GM19395 (cell line): Measurements from ENCODE around the gene TRIM72.
"Not testable (repeated sequence)": the region's sequence is repeated elsewhere in the genome, so short reads cannot be mapped to it uniquely, and the experiment has no call there.

ENCODE experiments used
- ATAC-seq: cut with Tn5 transposase; IDR thresholded peaks from one replicate; pipeline ENCODE4 v1.9.1; 2021; ENCODE audit warnings: mild to moderate bottlenecking, moderate library complexity; ENCODE audit not compliant: unreplicated experiment

TRIM72 gene

GRCh38 chr16:31190061-31190460 is 23.9 kb upstream of the TRIM72 start:
- no peak for ATAC-seq

DNA sequence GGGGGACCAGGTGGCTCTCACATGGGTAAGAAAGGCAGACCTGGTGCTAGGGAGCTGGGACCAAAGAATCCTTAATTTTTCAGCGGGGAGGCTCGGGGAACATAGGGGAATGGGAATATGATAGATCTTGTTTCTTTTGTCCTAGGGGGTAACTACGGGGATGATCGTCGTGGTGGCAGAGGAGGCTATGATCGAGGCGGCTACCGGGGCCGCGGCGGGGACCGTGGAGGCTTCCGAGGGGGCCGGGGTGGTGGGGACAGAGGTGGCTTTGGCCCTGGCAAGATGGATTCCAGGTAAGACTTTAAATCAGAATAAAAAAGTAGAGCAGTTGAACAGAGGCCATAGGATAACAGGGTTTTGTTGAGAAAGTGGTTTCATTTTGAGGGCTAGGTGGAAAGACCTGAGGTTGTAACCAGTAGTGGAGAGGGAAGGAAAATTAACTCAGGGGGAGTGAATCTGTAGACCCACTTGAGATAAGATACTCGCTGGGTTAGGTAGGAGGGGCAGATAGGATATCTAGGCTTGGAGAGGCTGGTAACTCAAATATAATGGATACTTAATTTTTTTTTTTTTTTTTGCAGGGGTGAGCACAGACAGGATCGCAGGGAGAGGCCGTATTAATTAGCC is 23.0 kb upstream of the TRIM72 start:
- no peak for ATAC-seq

DNA sequence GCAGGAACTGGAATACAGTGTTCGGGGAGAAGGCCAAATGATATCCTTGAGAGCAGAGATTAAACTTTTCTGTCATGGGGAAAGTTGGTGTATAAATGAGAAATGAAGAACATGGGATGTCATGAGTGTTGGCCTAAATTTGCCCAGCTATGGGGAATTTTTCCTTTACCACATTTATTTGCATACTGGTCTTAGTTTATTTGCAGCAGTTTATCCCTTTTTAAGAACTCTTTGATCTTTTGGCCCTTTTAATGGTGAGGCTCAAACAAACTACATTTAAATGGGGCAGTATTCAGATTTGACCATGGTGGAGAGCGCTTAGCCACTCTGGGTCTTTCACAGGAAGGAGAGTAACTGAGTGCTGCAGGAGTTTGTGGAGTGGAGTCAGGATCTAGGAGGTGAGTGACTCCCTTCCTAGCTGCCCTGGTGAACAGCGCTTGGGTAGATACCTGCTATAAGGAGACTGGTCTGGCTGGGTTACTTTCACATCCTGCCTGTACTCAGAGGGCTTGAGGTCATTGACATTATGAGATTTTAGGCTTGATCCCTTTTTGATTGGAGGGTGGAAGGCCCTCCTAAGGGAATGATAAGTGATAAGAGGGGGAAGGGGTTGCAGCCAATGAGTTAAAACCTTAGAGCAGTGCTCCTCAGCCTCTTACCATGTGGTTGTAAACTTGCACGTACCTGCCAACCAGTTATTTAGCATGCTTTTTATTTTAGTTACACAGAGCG is 22.1 kb upstream of the TRIM72 start:
- no peak for ATAC-seq

- ATAC-seq = no peak
Measured at GRCh38 chr16:31192856-31193642, 20.9 kb upstream of the TRIM72 start.

GRCh38 chr16:31193874-31194273 is 20.0 kb upstream of the TRIM72 start:
- no peak for ATAC-seq

DNA sequence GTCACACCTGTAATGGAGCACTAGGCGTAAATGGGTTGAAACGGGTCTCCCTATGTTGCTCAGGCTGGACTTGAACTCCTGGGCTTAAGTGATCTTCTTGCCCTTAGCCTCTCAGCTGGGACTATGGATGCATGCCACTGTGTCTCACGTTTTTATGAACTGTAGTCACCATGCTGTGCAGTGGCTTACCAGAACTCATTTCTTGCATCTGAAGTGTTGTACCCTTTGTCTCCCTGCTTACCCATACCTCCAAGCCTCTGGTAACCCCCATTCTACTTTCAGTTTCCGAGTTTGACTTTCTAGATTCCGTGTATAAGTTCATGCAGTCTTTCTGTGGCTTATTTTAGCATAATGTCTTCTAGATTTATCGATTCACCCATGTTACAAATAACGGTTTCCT is 19.0 kb upstream of the TRIM72 start:
- ATAC-seq = no peak

- not testable (repeated sequence) for ATAC-seq
Measured at GRCh38 chr16:31195861-31196260, 18.1 kb upstream of the TRIM72 start.

DNA sequence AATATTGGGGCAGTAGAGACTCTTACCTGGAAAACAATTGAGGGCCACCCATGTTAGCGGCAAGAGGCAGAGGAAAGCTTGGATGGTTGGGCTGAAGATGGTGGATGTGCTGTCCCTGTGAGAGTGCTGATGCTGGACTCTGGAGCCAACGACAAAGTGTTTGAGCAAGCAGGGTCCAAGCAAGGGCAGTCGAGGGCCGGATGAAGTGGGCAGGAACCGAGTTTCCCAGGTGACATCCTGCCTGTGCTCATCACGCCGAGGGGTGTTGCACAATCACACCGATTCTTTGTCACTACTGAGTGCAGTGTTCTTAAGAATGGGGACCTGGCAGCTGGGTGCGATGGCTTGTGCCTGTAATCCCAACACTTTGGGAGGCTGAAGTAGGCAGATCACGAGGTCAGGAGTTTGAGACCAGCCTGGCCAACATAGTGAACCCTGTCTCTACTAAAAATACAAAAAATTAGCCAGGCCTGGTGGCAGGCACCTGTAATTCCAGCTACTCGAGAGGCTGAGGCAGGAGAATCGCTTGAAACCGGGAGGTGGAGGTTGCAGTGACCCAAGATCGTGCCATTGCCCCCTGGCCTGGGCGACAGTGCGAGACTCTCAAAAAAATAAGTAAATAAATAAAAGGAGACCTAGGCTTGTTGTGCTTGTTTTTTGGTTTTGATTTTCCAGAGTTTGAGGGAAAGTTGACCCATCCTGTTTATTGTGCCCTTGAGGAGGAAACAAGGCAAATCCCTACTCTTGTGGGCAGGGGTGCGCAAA is 17.4 kb upstream of the TRIM72 start:
- ATAC-seq = no peak

DNA sequence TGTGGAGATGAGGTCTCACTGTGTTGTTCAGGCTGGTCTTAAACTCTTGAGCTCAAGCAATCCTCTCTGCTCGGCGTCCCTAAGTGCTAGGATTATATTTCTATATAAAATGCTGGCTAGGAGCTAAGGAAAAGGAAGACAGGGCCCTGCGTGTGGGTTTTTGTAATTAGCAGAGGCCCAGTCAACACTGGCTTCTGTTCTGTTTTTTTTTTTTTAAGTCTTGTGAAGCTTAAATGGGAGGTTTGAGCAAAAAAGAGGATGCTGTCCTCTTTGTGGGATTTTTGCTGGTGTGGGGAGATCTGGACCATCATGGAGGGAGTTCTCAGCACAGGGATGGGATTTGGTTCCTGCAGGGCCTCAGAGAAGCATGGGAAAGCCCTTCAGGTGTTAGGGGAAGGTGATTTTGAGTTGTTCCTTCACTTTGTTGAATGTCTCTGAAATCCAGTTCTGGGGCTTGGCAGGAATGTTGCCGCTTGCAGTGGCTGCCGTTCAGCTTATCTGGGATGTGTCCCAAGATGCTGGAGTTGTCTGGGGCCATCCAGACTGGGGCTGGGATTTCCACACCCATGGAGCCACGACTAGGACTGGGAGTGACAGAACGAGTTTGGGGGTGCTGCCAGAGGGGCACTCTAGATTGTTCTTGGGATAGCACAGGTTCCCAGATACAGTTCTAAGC is 15.6 kb upstream of the TRIM72 start:
- no peak for ATAC-seq

DNA sequence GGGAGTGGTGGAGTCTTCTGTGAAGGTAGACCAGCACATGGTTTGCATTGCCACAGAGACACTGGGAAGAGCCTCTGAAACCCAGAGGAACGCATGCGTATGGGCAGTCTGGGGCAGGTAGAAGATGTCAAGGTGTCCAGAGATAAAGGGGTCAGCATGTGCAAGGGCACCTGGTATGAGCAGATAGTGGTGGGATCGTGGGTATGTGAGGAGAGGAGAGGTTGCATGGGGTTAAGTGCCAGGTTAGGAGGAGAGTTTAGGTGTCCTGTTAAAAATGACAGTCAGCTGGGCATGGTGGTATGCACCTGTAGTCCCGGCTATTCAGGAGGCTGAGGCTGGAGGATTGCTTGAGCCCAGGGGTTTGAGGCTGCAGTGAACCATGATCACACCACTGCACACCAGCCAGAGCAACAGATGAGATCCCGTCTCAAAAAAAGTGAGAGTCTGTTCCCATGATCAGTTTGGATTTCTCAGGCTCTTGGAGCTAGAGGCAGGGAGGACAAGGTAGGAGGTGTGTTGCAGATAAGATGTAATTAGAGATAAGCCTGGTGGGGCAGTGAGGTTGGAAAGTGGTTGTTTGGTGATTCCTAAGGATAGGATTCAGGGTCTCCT is 14.4 kb upstream of the TRIM72 start:
- ATAC-seq = no peak

DNA sequence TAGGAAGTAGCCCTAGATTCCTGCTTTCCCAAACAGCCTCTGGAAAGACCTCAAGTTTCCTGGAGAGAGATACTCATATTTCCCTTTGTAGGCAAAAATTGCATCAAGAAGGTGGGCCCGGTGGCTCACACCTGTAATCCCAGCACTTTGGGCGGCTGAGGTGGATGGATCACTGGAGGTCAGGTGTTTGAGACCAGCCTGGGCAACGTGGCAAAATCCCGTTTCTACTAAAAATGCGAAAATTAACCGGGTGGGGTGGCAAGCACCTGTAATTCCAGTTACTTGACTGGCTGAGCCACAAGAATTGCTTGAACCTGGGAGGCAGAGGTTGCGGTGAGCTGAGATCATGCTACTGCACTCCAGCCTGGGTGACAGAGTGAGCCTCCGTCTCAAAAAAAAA is 13.8 kb upstream of the TRIM72 start:
- not testable (repeated sequence) for ATAC-seq

DNA sequence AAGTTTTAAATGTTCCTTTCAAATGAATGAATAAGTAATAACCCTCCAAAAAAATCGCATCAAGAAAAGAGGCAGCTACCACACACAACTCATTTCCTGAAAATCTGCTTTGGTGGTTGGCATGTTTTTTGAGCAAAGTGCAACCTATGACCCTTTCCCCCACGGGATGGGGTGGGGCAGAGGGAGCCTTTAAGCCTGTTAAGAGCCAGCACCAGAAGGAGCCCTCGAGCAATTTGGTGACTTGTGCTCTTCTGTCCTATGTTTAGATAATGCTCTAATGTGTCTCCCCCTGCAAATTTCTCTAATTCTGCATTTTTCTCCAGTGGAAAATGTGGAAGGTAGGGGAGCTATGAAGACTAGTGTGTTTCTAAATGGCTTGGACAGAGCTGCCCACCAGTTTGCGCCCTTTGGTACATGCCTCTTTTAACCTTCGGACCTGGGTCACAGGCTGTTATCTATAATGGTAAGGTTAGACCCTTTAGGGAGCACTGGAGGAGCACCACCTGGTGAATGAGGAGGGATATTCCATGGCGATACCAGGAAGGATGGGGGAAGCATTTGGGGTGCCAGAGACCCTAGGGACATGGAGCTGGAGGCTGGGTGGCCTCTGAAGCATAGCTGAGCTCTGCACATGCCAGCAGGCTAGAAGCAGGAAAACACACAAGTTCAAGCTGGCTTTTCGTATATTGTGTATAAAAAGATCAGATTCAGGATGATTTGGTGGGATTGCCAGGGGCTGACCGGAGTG is 12.9 kb upstream of the TRIM72 start:
- ATAC-seq = no peak

DNA sequence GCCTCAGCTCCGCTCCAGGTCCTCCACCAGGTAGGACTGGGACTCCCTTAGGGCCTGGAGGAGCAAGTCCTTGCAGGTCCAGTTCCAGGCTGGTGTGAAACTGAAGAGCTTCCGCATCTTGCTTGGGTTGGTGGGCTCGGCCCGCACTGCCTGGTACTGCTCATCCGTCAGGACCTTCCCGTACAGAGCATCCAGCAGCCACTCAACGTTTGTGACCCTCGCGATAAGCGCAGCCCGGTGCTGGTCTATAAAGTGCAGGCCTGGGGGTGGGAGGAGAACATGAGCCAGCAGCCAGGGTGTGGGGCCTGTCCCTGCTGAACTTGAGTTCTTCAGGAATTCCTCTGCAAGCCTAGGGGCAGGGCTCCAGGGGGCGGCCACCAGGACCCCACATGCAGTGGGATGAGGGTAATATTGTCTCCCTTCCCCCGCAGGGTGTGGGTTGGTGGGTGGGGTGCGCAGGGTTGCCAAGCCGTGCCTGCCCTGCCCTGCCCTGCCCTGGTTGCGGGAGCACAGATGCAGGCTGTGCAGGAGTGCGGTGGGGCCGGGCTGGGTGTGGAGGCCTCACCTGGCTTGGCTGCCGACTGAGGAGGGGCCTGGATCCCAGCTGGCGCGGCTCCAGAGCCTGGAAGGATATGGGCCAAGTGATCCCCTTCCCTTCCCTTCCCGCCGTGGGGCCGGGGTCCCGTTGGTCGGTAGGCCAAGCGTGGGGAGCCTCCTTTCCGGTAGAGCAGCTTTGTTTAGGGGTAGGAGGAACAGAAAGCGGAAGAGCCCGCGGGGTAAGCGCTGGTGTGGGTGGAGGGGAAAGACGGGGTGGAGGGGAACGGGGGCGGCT is 12.1 kb upstream of the TRIM72 start:
- ATAC-seq = peak; percentile 61

DNA sequence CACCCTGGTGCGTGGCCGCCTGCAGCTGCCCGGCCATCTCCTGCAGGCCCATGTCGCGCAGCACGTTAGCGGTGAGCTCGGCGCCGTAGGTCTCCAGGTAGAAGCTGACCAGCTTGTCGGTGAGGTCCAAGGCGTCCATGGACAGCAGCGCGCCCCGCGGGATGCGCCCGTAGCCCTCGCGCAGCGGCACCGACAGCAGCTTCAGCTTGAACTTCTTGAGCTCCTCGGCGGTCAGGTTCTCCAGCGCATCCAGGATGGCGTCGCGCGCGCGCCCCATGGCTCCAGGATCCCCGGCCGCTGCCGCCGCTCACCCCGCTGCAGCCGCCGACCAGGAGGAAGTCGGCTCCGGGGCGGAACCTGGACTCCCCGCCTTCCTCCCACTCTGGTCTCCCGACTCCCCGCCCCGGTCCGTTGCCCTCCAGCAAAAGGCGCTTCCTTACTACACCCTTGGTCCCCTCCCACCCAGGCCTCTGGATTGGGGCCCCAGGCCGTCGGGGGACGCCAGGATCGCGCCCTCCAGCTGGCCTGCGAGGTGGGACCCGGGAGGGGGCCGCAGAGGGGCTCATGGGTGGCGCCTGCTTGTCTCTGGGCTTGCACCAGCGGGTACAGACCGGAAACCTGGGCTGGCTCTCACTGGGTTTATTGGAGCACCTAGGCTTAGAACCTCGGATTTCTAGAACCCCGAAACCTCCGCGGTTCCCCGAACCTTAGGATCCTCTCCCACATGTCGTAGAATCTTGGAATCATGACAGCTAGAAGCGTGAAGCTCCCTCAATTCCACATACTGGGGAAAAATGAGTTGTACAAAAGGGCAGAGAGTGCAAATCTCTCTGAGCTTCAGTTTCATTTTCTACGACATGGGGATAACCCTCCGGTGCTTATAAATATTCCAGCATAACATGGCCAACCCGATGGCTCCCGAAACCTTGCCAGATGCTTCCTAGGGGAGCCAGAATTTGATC is 11.2 kb upstream of the TRIM72 start, which contains the start of gene PYCARD:
TSS of gene PYCARD (minus strand) at position 347 of the 962 bp plus-strand sequence. CDS start at position 277, 70 bp downstream.
- peak; percentile 35 for ATAC-seq

DNA sequence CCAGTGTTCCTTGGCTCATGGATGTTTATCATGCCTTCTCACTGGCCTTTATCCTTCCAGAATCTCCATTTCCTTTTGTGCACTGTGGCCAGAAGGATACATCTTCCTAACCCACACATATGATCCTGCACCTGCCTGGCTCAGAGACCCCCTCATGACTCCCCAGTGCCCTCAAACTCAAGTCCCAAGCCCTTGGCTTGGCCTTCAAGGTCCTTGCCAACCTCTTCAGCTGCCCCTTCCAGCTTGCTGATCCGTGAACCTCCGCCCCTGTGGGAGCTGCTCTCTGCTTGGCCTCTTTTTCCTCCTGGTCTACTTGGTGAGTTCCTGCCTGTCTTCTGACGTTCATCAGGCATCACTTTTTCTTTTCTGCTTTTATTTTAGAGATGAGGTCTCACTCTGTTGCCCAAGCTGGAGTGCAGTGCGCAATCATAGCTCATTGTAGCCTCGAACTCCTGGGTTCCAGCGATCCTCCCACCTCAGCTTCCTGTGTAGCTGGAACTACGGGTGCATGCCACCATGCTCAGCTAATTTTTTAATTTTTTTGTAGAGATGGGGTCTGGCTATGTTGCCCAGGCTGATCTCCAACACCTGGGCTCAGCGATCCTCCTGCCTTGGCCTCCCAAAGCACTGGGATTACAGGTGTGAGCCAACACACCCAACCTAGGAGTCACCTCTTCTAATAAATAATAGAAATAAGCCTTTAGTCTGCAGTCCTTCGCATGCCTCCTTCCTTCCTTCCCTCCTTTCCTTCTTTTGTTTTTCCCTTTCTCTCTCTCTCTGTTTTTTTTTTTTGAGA is 8.8 kb upstream of the TRIM72 start:
- ATAC-seq = no peak

DNA sequence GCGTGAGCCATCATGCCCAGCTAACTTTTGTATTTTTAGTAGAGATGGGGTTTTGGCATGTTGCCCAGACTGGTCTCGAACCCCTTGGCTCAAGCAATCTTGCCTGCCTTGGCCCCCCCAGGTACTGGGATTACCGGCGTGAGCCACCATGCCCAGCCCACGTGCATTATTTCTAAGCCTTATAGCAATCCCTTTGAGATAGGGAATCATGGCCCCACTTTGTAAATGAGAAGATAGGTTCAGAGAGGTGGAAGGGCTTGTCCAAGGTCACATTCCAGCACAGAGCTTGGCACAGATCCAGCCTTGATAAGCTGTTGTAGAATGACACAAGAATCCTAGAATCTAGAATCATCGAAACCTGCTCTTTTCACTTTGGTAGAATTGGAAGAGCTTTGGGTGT is 7.1 kb upstream of the TRIM72 start:
- no peak for ATAC-seq

GRCh38 chr16:31213342-31213741 is 577 bp upstream of the TRIM72 start:
- ATAC-seq = no peak
